ENCODE data around the gene CREG1.
"Not testable (repeated sequence)": the region's sequence is repeated elsewhere in the genome, so short reads cannot be mapped to it uniquely, and the experiment has no call there.

The CREG1 gene

GRCh38 chr1:167579986-167580385 is 26.4 kb upstream of the CREG1 start:
- TF ChIP-seq, protein P1, sequence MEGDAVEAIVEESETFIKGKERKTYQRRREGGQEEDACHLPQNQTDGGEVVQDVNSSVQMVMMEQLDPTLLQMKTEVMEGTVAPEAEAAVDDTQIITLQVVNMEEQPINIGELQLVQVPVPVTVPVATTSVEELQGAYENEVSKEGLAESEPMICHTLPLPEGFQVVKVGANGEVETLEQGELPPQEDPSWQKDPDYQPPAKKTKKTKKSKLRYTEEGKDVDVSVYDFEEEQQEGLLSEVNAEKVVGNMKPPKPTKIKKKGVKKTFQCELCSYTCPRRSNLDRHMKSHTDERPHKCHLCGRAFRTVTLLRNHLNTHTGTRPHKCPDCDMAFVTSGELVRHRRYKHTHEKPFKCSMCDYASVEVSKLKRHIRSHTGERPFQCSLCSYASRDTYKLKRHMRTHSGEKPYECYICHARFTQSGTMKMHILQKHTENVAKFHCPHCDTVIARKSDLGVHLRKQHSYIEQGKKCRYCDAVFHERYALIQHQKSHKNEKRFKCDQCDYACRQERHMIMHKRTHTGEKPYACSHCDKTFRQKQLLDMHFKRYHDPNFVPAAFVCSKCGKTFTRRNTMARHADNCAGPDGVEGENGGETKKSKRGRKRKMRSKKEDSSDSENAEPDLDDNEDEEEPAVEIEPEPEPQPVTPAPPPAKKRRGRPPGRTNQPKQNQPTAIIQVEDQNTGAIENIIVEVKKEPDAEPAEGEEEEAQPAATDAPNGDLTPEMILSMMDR (IDR thresholded peaks at IDR 0.05; ENCODE audit: control insufficient read depth, insufficient read depth, low read depth, low read length, missing control alignments) = no peak

DNA sequence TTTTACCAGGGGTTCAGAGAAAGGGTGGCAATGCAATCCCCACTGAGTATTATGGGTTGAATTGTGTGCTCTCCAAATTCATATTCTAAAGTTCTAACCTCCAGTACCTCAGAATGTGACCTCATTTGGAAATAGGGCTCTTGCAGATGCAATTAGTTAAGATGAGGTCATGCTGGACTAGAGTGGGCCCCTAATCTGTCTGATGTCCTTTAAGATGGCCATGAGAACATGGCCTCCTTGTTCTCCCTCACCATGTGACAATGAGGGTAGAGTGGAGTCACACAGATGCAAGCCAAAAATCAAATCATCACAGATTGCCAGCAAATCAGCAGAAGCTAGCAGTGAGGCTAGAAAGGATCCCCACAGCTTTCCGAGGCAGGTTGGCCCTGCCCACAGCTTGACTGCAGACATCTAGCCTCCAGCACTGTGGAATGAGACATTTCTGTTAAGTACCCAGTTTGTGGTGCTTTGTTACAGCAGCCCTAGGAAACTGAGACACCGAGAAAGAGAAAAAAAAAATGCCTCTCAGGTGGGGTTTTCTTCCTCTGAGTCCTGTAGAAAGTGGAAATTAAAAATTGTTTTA is 25.5 kb upstream of the CREG1 start:
- DNase-seq (ENCODE audit: low read depth) = no peak
- TF ChIP-seq, protein P1 (IDR thresholded peaks at IDR 0.05; ENCODE audit: control insufficient read depth, insufficient read depth, low read depth, low read length, missing control alignments) = no peak
- H3K4me3 ChIP-seq (ENCODE audit: control insufficient read depth, low read depth, low read length) = no peak overlapping the region

More at GRCh38 chr1:167579986-167580385, 26.4 kb upstream of the CREG1 start:
- no peak for DNase-seq (ENCODE audit: low read depth)
- H3K4me3 ChIP-seq (ENCODE audit: control insufficient read depth, low read depth, low read length) = no peak overlapping the region

DNA sequence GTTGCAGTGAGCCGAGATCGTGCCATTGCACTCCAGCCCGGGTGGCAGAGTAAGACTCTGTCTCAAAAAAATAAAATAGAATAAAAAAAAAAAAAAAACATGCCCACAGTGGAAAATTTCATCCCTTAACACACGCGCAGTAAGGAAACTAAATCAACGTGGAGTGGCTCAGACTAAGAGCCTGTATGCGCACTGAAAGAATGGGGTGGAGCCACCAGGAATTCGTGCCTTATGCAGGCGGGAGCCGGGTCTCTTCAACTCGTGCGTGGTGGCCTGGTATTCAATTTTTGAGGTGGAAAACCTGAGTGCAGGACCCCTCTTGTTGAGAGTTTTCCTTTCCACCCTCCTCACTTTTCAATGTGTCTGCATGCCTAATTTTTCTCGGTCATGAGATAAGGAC is 22.1 kb upstream of the CREG1 start:
- H3K4me3 ChIP-seq (ENCODE audit: control insufficient read depth, low read depth, low read length) = no peak overlapping the region
- TF ChIP-seq, protein P1 (IDR thresholded peaks at IDR 0.05; ENCODE audit: control insufficient read depth, insufficient read depth, low read depth, low read length, missing control alignments) = no peak
- DNase-seq (ENCODE audit: low read depth) = no peak

GRCh38 chr1:167573035-167573434 is 19.5 kb upstream of the CREG1 start:
- H3K4me3 ChIP-seq (ENCODE audit: control insufficient read depth, low read depth, low read length) = no peak overlapping the region
- TF ChIP-seq, protein P1 (IDR thresholded peaks at IDR 0.05; ENCODE audit: control insufficient read depth, insufficient read depth, low read depth, low read length, missing control alignments) = no peak
- no peak for DNase-seq (ENCODE audit: low read depth)

- DNase-seq (ENCODE audit: low read depth); H3K4me3 ChIP-seq (ENCODE audit: control insufficient read depth, low read depth, low read length): not testable (repeated sequence)
These were observed 17.1 kb upstream of the CREG1 start for GRCh38 chr1:167570712-167571111.

- DNase-seq (ENCODE audit: low read depth) = no peak
- TF ChIP-seq, protein P1 (IDR thresholded peaks at IDR 0.05; ENCODE audit: control insufficient read depth, insufficient read depth, low read depth, low read length, missing control alignments) = no peak
- H3K4me3 ChIP-seq (ENCODE audit: control insufficient read depth, low read depth, low read length) = no peak overlapping the region
These were observed 14.1 kb upstream of the CREG1 start for GRCh38 chr1:167567663-167568062.

- no peak overlapping the region for H3K4me3 ChIP-seq (ENCODE audit: control insufficient read depth, low read depth, low read length)
- DNase-seq (ENCODE audit: low read depth) = no peak
- TF ChIP-seq, protein P1 (IDR thresholded peaks at IDR 0.05; ENCODE audit: control insufficient read depth, insufficient read depth, low read depth, low read length, missing control alignments) = no peak
These were observed 13.2 kb upstream of the CREG1 start for GRCh38 chr1:167566766-167567165.

Measured in AG09309 (cell line).